Natural killer cell (primary cell): ENCODE data around the gene CDH24. TPM values are rescaled to one million over a fixed set of nuclear protein-coding genes. Genes with fewer than 3 reads are reported as not detected.

Experiments
- ATAC-seq, 3 donors: fragments of 150-1000 bp in 2 of 3; fragments of 200-7000 bp in 1 of 3; cut with Tn5 transposase; 1 replicate in 1 of 3; 2 replicates in 2 of 3; pipeline ENCODE4 v1.10.0; 2021; ENCODE audit warnings: mild to moderate bottlenecking in 2 of 3, moderate library complexity in 2 of 3
- DNase-seq, 2 donors: peaks; one replicate each; pipeline versions ENCODE4 v3.0.0 to v3.0.0-alpha.2; 2013 to 2021; ENCODE audit warnings: mixed read lengths in 1 of 2
- H3K27ac ChIP-seq: one replicate; pipeline ENCODE4 v1.5.1; 2013; ENCODE audit warnings: mild to moderate bottlenecking, low read length
- H3K27me3 ChIP-seq: one replicate; pipeline ENCODE4 v1.6.1; 2013; ENCODE audit warnings: low read length; ENCODE audit not compliant: control insufficient read depth, insufficient read depth
- H3K36me3 ChIP-seq: one replicate; pipeline ENCODE4 v1.6.1; 2013; ENCODE audit warnings: low read length; ENCODE audit not compliant: control insufficient read depth, insufficient read depth
- H3K4me1 ChIP-seq: one replicate; pipeline ENCODE4 v1.6.1; 2013; ENCODE audit warnings: low read length; ENCODE audit not compliant: control insufficient read depth, insufficient read depth
- H3K4me3 ChIP-seq: one replicate; pipeline ENCODE4 v1.5.1; 2013; ENCODE audit warnings: low read length
- H3K9me3 ChIP-seq: one replicate; pipeline ENCODE4 v1.6.1; 2013; ENCODE audit warnings: low read length; ENCODE audit not compliant: control insufficient read depth, insufficient read depth
- H3K27ac Mint-ChIP-seq, 2 donors: one replicate each; pipeline ENCODE4 v1.8.0; 2022; ENCODE audit warnings: mild to moderate bottlenecking in 2 of 2, mixed read lengths in 2 of 2, moderate library complexity in 1 of 2
- H3K27me3 Mint-ChIP-seq, 2 donors: one replicate each; pipeline ENCODE4 v1.8.0; 2022; ENCODE audit warnings: low read depth in 2 of 2, mixed read lengths in 2 of 2
- H3K36me3 Mint-ChIP-seq: one replicate; pipeline ENCODE4 v1.8.0; 2022; ENCODE audit warnings: mixed read lengths
- H3K4me1 Mint-ChIP-seq, 2 donors: one replicate each; pipeline ENCODE4 v1.8.0; 2022; ENCODE audit warnings: mixed read lengths in 2 of 2
- H3K4me3 Mint-ChIP-seq: one replicate; pipeline ENCODE4 v1.8.0; 2022; ENCODE audit warnings: mild to moderate bottlenecking, moderate library complexity, mixed read lengths
- H3K9me3 Mint-ChIP-seq, 2 donors: one replicate each; pipeline ENCODE4 v1.8.0; 2022; ENCODE audit warnings: mixed read lengths in 2 of 2
- CTCF ChIP-seq: fragments of 200-600 bp; IDR thresholded peaks from one replicate; pipeline ENCODE4 v1.8.0; 2022; ENCODE audit warnings: antibody characterized with exemption
- WGBS: methylation state at CpG from one replicate; pipeline ENCODE4 v1.1.7; 2013; ENCODE audit warnings: missing lambda C conversion rate; ENCODE audit not compliant: insufficient coverage; 5-methylcytosine and 5-hydroxymethylcytosine counted together
- intact Hi-C: fragments of 100-400 bp; cut with micrococcal nuclease; formaldehyde crosslinking; loops from one replicate; pipeline ENCODE4 v1.14.2; 2022
- total RNA-seq, 4 donors: library from RNA; stranded (reverse); fragments of 120-200 nt in 1 of 4; gene quantifications; one replicate each; pipeline versions ENCODE4 v1.2.3 to v1.2.4, GENCODE V29; 2013 to 2022

CDH24 gene
- total RNA-seq, 3 donors from 2014 or later (not counting 1 experiment from before 2014, with no cell fraction given): 1.9 to 4.9 (median 2.8) TPM

- no peak for DNase-seq
- no peaks in the 10 kb centered on the region for H3K9me3 Mint-ChIP-seq
- H3K4me3 ChIP-seq: no peak overlapping the region
- no peaks in the 10 kb centered on the region for H3K4me1 ChIP-seq
- no peaks in the 10 kb centered on the region for H3K36me3 Mint-ChIP-seq
- TF ChIP-seq CTCF: no peak
- no peak overlapping the region for H3K27ac ChIP-seq
- no peak overlapping the region for H3K27ac Mint-ChIP-seq
- no CpG with 5 or more reads among the region's 2 CpGs for WGBS
- peaks cover 12% of the 10 kb centered on the region for H3K36me3 ChIP-seq
- intact Hi-C loops: no loop called here
- H3K4me3 Mint-ChIP-seq: no peak overlapping the region
- H3K9me3 ChIP-seq: no peaks in the 10 kb centered on the region
- no peaks in the 10 kb centered on the region for H3K27me3 ChIP-seq
- peaks cover 0 to 2% of the 10 kb centered on the region in 2 donors for H3K4me1 Mint-ChIP-seq
- no peaks in the 10 kb centered on the region for H3K27me3 Mint-ChIP-seq
- no peak for ATAC-seq
Measured at GRCh38 chr14:23000860-23001259, 56.5 kb downstream of the CDH24 start.

- no peaks in the 10 kb centered on the region for H3K9me3 Mint-ChIP-seq
- no peak for ATAC-seq
- H3K4me1 ChIP-seq: no peaks in the 10 kb centered on the region
- intact Hi-C loops: no loop called here
- no peaks in the 10 kb centered on the region for H3K27me3 ChIP-seq
- no peaks in the 10 kb centered on the region for H3K9me3 ChIP-seq
- no peaks in the 10 kb centered on the region for H3K4me1 Mint-ChIP-seq
- DNase-seq: no peak
- no peaks in the 10 kb centered on the region for H3K27me3 Mint-ChIP-seq
- no peak overlapping the region for H3K4me3 Mint-ChIP-seq
- no peak overlapping the region for H3K27ac ChIP-seq
- 93% methylated on average over 16 of the region's 16 CpGs for WGBS
- H3K36me3 Mint-ChIP-seq: no peaks in the 10 kb centered on the region
- TF ChIP-seq CTCF: no peak
- H3K27ac Mint-ChIP-seq: no peak overlapping the region
- no peak overlapping the region for H3K4me3 ChIP-seq
- peaks cover 12% of the 10 kb centered on the region for H3K36me3 ChIP-seq
Measured at GRCh38 chr14:22998329-22999012, 58.8 kb downstream of the CDH24 start.

GRCh38 chr14:22997676-22998323 lies 59.5 kb downstream of the CDH24 start:
- intact Hi-C loops: no loop called here
- Mint-ChIP-seq H3K27ac (no peak overlapping the region), H3K27me3 (no peaks in the 10 kb centered on the region), H3K4me3 (no peak overlapping the region), H3K4me1 (no peaks in the 10 kb centered on the region), H3K9me3 (no peaks in the 10 kb centered on the region), H3K36me3 (no peaks in the 10 kb centered on the region)
- WGBS: 93% methylated on average over 6 of the region's 9 CpGs
- H3K36me3 ChIP-seq: peaks cover 16% of the 10 kb centered on the region
- H3K27ac ChIP-seq: no peak overlapping the region
- no peak overlapping the region for H3K4me3 ChIP-seq
- ATAC-seq (no peak), DNase-seq (no peak)
- no peaks in the 10 kb centered on the region for H3K27me3 ChIP-seq
- no peak for TF ChIP-seq CTCF
- H3K9me3 ChIP-seq: no peaks in the 10 kb centered on the region
- H3K4me1 ChIP-seq: no peaks in the 10 kb centered on the region

Other genes with a start within 250 kb of the CDH24 start
- 10 to 100 TPM in 1 of 3 donors, 1 to 10 TPM in 2; 4.3 to 16.8 (median 9.6) TPM for gene SLC7A7, start 242.1 kb downstream of the CDH24 start, total RNA-seq
- gene MRPL52, start 227.6 kb downstream of the CDH24 start, total RNA-seq: 10 to 100 TPM; 40.5 to 42.0 (median 41.6) TPM
- gene MMP14, start 220.9 kb downstream of the CDH24 start, total RNA-seq: 1 to 10 TPM; 1.2 to 1.7 (median 1.4) TPM
- 100 to 1,000 TPM in 2 of 3 donors, 10 to 100 TPM in 1; 97.8 to 118 (median 102) TPM for gene LRP10, start 185.8 kb downstream of the CDH24 start, total RNA-seq
- 1 to 10 TPM; 4.0 to 8.1 (median 7.9) TPM for gene REM2, start 174.3 kb downstream of the CDH24 start, total RNA-seq
- gene RBM23, start 138.4 kb downstream of the CDH24 start, total RNA-seq: 100 to 1,000 TPM in 2 of 3 donors, 10 to 100 TPM in 1; 86.4 to 120 (median 108) TPM
- gene PRMT5, start 128.1 kb downstream of the CDH24 start, total RNA-seq: 10 to 100 TPM; 16.3 to 22.4 (median 18.5) TPM
- gene HAUS4, start 100.4 kb downstream of the CDH24 start, total RNA-seq: 10 to 100 TPM; 17.0 to 21.2 (median 20.2) TPM
- gene AJUBA, start 75.0 kb downstream of the CDH24 start, total RNA-seq: under 1 TPM; 0.45 to 0.61 (median 0.56) TPM
- 10 to 100 TPM; 12.1 to 15.1 (median 13.6) TPM for gene C14orf93, start 47.4 kb downstream of the CDH24 start, total RNA-seq
- 10 to 100 TPM; 15.7 to 19.1 (median 16.4) TPM for gene PSMB5, start 22.6 kb downstream of the CDH24 start, total RNA-seq
- gene PSMB11, start 15.3 kb downstream of the CDH24 start, total RNA-seq: not detected
- 100 to 1,000 TPM; 321 to 395 (median 347) TPM for gene ACIN1, start 37.6 kb upstream of the CDH24 start, total RNA-seq
- 10 to 100 TPM; 10.6 to 19.0 (median 14.7) TPM for gene C14orf119, start 38.0 kb upstream of the CDH24 start, total RNA-seq
- not detected for gene CIROP, start 47.5 kb upstream of the CDH24 start, total RNA-seq
- gene CEBPE, start 61.7 kb upstream of the CDH24 start, total RNA-seq: not detected
- 1 to 10 TPM in 2 of 3 donors, under 1 TPM in 1; 0.42 to 1.2 (median 1.0) TPM for gene SLC7A8, start 126.1 kb upstream of the CDH24 start, total RNA-seq
- gene RNF212B, start 180.4 kb upstream of the CDH24 start, total RNA-seq: not detected
- gene HOMEZ, start 228.6 kb upstream of the CDH24 start, total RNA-seq: 10 to 100 TPM in 1 of 3 donors, 1 to 10 TPM in 2; 5.1 to 10.1 (median 7.0) TPM
- gene PPP1R3E, start 245.3 kb upstream of the CDH24 start, total RNA-seq: 10 to 100 TPM; 13.2 to 27.8 (median 25.1) TPM
- gene BCL2L2, start 249.3 kb upstream of the CDH24 start, total RNA-seq: 10 to 100 TPM; 13.8 to 25.3 (median 14.4) TPM